GM15510 (cell line): ENCODE measurements around the gene STOML3.

Experiments
- POLR2A ChIP-seq: IDR thresholded peaks from 3 replicates; pipeline ENCODE4 v1.6.1; 2011; ENCODE audit warnings: borderline replicate concordance; ENCODE audit not compliant: insufficient read length; ENCODE audit errors: extremely low read depth

The STOML3 gene

DNA sequence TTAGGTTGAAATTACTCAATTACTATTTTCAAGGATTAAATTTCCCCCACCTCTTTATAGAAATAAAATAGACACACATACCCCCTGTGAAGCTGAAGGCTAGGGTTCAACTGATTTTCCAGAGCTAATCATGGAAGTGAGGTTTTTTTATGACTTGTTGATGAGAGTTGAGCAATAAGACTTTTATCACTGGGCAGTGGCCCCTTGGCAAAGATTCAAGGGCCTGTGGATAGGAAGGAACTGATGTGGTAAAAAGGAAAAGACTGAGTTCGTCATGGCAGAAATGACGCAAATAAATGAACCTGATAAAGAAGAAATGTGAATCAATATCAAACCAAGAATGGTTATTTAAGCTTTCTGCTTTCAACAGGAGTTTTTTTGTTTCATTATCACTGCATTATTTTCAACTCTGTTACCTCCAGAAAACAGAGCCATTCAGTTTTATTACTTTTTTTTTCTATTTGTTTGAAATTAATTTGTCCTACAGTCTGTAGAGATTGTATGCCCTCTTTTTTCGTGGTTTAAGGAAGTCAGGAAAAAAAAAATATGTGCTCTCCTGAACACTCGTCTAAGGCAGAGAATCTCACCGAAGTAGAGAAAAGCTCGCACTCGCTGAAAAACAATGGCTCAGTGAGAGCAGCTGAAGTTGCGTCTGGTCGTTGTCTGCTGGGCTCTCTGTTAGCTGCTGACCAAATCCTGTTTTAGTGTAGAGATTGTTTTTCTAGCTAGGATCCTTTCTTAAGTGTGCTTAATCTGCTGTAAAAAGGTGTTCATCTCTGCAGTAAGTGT lies 38.9 kb downstream of the STOML3 start:
- no peak for TF ChIP-seq POLR2A

DNA sequence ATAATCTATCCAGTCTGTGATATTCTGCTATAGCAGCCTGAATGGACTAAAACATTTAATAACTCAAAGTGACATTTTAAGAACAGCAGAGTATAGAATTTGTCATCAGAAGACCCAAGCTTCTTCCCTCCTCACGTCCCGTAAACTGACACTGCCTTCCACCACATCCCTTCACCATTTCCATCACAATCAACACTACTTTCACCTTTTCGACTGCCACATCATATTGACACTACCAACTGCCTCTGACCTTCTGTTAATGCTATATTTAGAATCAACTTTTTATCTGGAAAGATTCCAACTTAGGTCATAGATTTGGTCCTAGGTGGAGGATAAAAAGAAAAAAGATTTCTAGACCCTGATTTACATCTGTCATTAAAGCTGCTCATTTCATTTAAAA lies 39.6 kb downstream of the STOML3 start:
- TF ChIP-seq POLR2A: no peak

DNA sequence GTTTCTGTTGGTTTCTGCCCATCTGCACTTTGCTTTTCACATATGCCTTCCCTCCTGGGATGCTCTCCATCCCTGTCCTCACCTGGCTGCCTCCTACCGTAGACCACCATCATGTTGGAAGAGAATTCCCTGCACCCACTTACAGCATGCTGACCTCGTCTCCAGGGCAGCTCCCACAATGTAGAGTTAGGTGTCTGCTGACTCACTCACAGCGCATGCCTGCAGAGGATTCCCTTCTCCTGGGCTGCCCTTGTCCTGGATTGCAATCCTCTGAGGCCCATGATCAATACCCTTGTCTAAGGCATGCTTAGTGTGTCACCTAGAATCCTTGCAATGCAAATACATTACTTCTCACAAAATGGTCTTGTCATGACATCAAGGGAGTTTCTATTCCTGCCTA lies 43.6 kb downstream of the STOML3 start:
- TF ChIP-seq POLR2A: no peak

DNA sequence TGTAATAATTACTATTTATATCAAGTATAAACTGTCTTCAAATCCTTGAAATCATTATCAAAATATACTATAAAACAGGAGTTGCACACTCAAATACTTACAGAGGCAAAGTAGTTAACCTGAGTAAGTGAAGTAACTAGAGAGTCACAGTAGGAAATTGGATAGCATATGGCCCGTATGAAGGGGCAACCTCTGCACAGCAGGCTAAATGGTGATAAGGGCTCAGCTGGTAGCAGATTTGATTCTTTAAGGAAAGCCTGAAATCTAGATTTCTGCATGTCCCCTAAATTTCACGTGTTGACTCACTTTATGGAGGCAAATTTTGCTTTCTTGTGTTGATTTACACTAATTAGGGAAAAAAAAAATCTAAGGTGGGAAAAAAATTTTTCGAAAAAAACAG lies 46.4 kb downstream of the STOML3 start:
- TF ChIP-seq POLR2A: no peak

DNA sequence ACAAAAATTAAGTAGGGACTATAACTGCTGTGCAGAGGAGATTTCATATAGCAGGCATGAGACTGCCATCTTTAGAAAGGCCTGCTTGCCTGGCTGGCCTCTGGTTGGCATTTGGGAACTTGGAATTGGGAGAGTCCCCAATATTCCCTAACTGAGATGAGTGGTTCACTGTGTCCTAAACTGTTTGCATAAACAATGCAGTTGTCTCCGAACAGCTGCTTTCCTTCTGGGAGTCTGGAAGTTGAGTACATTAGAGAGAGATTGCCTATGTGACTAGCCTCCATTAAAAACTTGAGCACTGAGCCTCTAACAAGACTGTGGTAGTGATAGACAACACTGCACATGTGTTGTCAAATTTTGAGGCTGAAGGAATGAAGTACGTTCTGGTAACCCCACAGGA lies 47.4 kb downstream of the STOML3 start:
- TF ChIP-seq POLR2A: no peak

DNA sequence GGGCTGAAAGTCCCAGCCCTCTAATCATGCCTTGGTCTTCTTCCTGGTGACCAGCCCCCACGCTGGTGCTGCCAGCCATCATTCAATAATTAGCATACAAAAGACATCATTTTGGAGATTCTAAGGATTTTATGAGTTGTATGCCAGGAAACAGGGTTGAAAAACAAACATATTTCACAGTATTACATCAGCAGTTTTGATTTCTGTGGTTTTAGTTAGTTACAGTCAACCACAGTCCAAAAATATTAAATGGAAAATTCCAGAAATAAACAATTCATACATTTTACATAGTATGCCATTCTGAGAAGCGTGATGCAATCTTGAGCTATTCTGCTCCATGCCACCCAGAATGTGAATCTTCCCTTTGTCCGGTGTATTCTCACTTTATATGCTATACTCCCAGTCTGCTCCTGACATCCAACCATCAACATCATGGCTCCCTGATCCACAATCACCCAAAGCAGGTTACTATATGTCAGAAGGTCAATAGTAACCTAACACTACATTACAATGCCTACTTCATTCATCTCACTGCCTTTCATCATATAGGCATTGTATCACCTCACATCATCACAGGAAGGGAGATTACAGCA lies 49.2 kb downstream of the STOML3 start:
- no peak for TF ChIP-seq POLR2A

DNA sequence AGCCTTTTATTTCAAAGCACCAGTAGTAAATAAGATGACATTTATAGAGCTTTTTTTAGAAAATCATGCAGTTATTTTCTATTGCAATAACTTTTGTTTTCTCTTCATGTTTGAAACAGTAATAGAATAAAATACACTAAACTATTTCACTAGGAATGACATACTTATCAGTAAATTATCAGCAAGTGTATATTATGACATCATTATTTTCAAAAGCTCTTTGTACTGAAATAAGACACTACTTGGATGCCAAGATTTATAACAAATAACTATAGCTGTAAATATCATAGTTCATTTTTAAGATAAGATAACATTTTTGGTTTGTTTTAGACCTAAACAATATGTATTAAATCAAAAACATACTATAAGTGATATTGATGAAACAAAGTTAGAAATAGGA lies 56.8 kb downstream of the STOML3 start:
- TF ChIP-seq POLR2A: no peak

DNA sequence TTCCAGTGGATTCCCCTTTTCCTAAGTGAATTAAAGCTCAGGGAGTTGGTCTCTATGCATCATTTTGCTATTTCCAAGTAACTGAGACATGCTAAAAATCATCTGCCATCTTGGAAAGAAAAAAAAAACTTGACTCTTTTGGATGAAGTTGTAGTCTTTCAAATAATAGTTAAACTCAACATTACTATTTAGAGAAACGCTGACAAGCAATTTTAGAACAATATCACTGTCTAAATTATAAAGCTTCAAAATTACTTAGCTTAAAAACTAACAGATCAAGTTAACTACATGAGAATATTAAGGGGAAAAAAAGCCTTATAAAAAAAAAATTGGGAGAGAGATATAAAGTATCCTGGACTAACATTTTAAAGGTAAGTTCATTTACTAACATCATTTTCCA lies 68.5 kb downstream of the STOML3 start:
- TF ChIP-seq POLR2A: no peak

DNA sequence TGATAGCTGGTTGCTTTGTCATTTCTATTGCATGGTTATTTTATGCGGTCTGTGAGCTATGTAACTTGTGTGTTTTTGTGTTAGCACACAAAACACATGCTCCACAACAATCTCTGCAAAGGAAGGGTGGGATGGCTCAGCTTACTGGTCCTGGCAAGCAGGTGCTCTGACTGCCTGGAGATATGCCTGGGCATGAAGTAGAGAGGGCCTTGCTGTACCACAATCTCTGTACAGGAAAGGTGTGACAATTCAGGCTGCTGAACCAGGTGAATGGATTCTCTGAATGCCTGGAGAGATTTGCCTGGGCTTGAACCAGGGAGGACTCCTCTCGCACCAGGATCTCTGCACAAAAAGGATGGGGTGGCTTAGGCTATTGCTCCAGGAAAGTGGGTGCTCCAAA lies 69.5 kb downstream of the STOML3 start:
- TF ChIP-seq POLR2A: no peak
